MCF 10A (cell line): ENCODE data around the gene SMIM1. TPM values are rescaled to one million over a fixed set of nuclear protein-coding genes. Genes with fewer than 3 reads are reported as not detected.

Experiments
- BruUV-seq: library from RNA; stranded (reverse); fragments of 400-500 nt; replicated peaks from 2 replicates; lab custom pipeline; 2021; lab: Mats Ljungman, UMichigan
- CTCF ChIA-PET: fragments of 300-600 bp; sonication (Branson Sonifier 250); formaldehyde crosslinking; extraction: SDS; loops from one replicate; lab custom pipeline; 2021; ENCODE audit warnings: antibody characterized with exemption, inconsistent platforms; lab: Yijun Ruan, JAX
- POLR2A ChIA-PET: fragments of 300-600, 350-650 bp; sonication (Branson Sonifier 250); formaldehyde crosslinking; extraction: SDS; loops from one replicate; lab custom pipeline; 2020; ENCODE audit warnings: antibody characterized with exemption, inconsistent platforms; lab: Yijun Ruan, JAX
- DNase-seq: peaks from one replicate; pipeline ENCODE4 v3.0.0-alpha.2; 2018; ENCODE audit not compliant: unreplicated experiment
- H3K27ac Mint-ChIP-seq: one replicate; pipeline ENCODE4 v1.8.0; 2022; ENCODE audit warnings: mild to moderate bottlenecking, low read depth, mixed read lengths; ENCODE audit not compliant: unreplicated experiment
- H3K27me3 Mint-ChIP-seq: one replicate; pipeline ENCODE4 v1.8.0; 2022; ENCODE audit warnings: mixed read lengths; ENCODE audit not compliant: insufficient read depth, unreplicated experiment
- H3K36me3 Mint-ChIP-seq: one replicate; pipeline ENCODE4 v1.8.0; 2022; ENCODE audit warnings: mild to moderate bottlenecking, moderate library complexity, mixed read lengths; ENCODE audit not compliant: insufficient read depth, unreplicated experiment
- H3K4me1 Mint-ChIP-seq: one replicate; pipeline ENCODE4 v1.8.0; 2022; ENCODE audit warnings: mixed read lengths; ENCODE audit not compliant: insufficient read depth, unreplicated experiment
- H3K4me3 Mint-ChIP-seq: one replicate; pipeline ENCODE4 v1.8.0; 2022; ENCODE audit warnings: mild to moderate bottlenecking, moderate library complexity, mixed read lengths; ENCODE audit not compliant: unreplicated experiment
- H3K9me3 Mint-ChIP-seq: one replicate; pipeline ENCODE4 v1.8.0; 2022; ENCODE audit warnings: mixed read lengths; ENCODE audit not compliant: unreplicated experiment
- CTCF ChIP-seq: fragments of 200-600 bp; IDR thresholded peaks from one replicate; pipeline ENCODE4 v1.8.0; 2022; ENCODE audit warnings: antibody characterized with exemption, mild to moderate bottlenecking; ENCODE audit not compliant: unreplicated experiment
- intact Hi-C: fragments of 100-400 bp; cut with micrococcal nuclease; formaldehyde crosslinking; loops from 2 replicates; pipeline ENCODE4 v1.14.1; 2022
- total RNA-seq: library from RNA; stranded (reverse); gene quantifications from 2 replicates; pipeline ENCODE4 v1.2.3, GENCODE V29; 2022

Gene SMIM1
- total RNA-seq, 1 experiment from 2014 or later: not detected

GRCh38 chr1:3821004-3821403 is 48.5 kb downstream of the SMIM1 start:
- no peaks in the 10 kb centered on the region for H3K27me3 Mint-ChIP-seq
- peaks cover 40% of the 10 kb centered on the region for H3K36me3 Mint-ChIP-seq
- intact Hi-C loops: no loop called here
- H3K27ac Mint-ChIP-seq: no peak overlapping the region
- ChIA-PET POLR2A (interaction anchor here (0.6 kb wide), 1 partner anchor 1572 kb away, joined by 3 read pairs; no protein-coding TSS in a partner anchor), CTCF (no interaction called here)
- no peaks in the 10 kb centered on the region for H3K9me3 Mint-ChIP-seq
- TF ChIP-seq CTCF: no peak
- no TSS peak for BruUV-seq
- no peak overlapping the region for H3K4me3 Mint-ChIP-seq
- no peaks in the 10 kb centered on the region for H3K4me1 Mint-ChIP-seq
- no peak for DNase-seq

- ChIA-PET CTCF (no interaction called here), POLR2A (interaction anchor here (0.6 kb wide), 1 partner anchor 1571 kb away, joined by 3 read pairs; no protein-coding TSS in a partner anchor)
- BruUV-seq: no TSS peak
- no peaks in the 10 kb centered on the region for H3K9me3 Mint-ChIP-seq
- no peaks in the 10 kb centered on the region for H3K4me1 Mint-ChIP-seq
- H3K27me3 Mint-ChIP-seq: no peaks in the 10 kb centered on the region
- no peak for TF ChIP-seq CTCF
- intact Hi-C loops: no loop called here
- peaks cover 44% of the 10 kb centered on the region for H3K36me3 Mint-ChIP-seq
- no peak for DNase-seq
- no peak overlapping the region for H3K27ac Mint-ChIP-seq
- no peak overlapping the region for H3K4me3 Mint-ChIP-seq
These were observed 48.9 kb downstream of the SMIM1 start for GRCh38 chr1:3821447-3821846.

DNA sequence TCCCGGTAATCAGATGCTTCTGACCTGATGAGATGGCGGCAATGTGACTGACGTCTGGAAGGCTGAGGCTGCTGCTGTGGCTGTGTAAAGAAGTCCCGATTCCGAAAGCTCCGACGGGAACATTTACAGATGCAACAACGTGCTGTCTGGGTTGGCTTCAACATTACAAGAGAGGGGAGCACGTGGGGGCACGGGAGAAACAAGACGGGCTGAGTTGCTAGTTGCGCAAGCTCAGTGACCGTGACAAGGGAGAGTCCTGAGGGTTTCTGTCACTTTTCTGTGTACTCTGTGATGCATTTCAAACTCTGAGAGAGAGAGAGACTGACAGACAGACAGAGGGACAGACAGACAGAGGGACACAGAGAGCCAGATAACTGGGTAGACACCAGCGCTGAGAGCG is 49.4 kb downstream of the SMIM1 start:
- Mint-ChIP-seq H3K4me1 (no peaks in the 10 kb centered on the region), H3K27me3 (no peaks in the 10 kb centered on the region), H3K9me3 (no peaks in the 10 kb centered on the region), H3K4me3 (no peak overlapping the region), H3K36me3 (peaks cover 49% of the 10 kb centered on the region), H3K27ac (no peak overlapping the region)
- no TSS peak for BruUV-seq
- intact Hi-C loops: no loop called here
- ChIA-PET CTCF (no interaction called here), POLR2A (interaction anchor here (0.6 kb wide), 1 partner anchor 1425 kb away, joined by 3 read pairs; no protein-coding TSS in a partner anchor)
- no peak for DNase-seq
- TF ChIP-seq CTCF: no peak

GRCh38 chr1:3822421-3822820 is 49.9 kb downstream of the SMIM1 start:
- no peak for DNase-seq
- H3K27ac Mint-ChIP-seq: no peak overlapping the region
- no peak for TF ChIP-seq CTCF
- H3K4me3 Mint-ChIP-seq: no peak overlapping the region
- no peaks in the 10 kb centered on the region for H3K4me1 Mint-ChIP-seq
- POLR2A ChIA-PET: interaction anchor here (0.6 kb wide), 2 partner anchors 25 to 1426 kb away, joined by 3 read pairs; no protein-coding TSS in a partner anchor
- H3K36me3 Mint-ChIP-seq: peaks cover 54% of the 10 kb centered on the region
- intact Hi-C loops: no loop called here
- CTCF ChIA-PET: no interaction called here
- H3K27me3 Mint-ChIP-seq: no peaks in the 10 kb centered on the region
- no peaks in the 10 kb centered on the region for H3K9me3 Mint-ChIP-seq
- no TSS peak for BruUV-seq
